Adipose tissue (tissue), 3 donors: ENCODE data around the gene CD6. TPM values are rescaled to one million over a fixed set of nuclear protein-coding genes. Genes with fewer than 3 reads are reported as not detected.

Experiments used
- H3K27ac ChIP-seq: one replicate; pipeline ENCODE4 v1.5.1; 2013; ENCODE audit warnings: low read depth, low read length
- WGBS, 3 donors: extraction: QIAGEN DNeasy Blood & Tissue Kit; methylation state at CpG; one replicate each; pipeline ENCODE4 v1.1.7; 2013; 5-methylcytosine and 5-hydroxymethylcytosine counted together
- polyA plus RNA-seq, 3 donors: library from polyadenylated mRNA; stranded (reverse); fragments of 200-250 nt; gene quantifications; one replicate each; pipeline ENCODE4 v1.2.3, GENCODE V29; 2013
- donor health status: healthy with polysubstance abuse.
- donor health status: Bipolar disorder and iron deficiency.
- donor health status: healthy.

The CD6 gene
- polyA plus RNA-seq, 3 donors = 0.45 to 1.7 (median 0.82) TPM

DNA sequence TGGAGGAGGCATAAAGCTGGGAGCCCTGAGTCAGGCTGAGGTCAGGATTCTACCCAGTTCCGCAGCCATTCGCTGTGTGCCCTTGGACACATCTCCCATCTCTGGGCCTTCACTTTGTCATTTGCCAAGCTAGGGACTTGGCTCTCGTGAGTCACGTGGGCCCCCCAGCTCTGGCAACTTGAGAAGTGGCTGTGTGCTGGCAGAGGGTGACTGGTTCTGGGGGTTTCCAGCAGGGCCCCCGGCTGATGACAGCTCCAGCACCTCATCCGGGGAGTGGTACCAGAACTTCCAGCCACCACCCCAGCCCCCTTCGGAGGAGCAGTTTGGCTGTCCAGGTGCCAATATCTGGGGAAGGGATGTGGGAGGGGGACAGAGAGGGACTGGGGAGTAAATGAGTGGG lies 46.6 kb downstream of the CD6 start:
- WGBS, 3 donors = 74 to 86% (median 81%) methylated on average over 7 of the region's 7 CpGs
- no peak overlapping the region for H3K27ac ChIP-seq

DNA sequence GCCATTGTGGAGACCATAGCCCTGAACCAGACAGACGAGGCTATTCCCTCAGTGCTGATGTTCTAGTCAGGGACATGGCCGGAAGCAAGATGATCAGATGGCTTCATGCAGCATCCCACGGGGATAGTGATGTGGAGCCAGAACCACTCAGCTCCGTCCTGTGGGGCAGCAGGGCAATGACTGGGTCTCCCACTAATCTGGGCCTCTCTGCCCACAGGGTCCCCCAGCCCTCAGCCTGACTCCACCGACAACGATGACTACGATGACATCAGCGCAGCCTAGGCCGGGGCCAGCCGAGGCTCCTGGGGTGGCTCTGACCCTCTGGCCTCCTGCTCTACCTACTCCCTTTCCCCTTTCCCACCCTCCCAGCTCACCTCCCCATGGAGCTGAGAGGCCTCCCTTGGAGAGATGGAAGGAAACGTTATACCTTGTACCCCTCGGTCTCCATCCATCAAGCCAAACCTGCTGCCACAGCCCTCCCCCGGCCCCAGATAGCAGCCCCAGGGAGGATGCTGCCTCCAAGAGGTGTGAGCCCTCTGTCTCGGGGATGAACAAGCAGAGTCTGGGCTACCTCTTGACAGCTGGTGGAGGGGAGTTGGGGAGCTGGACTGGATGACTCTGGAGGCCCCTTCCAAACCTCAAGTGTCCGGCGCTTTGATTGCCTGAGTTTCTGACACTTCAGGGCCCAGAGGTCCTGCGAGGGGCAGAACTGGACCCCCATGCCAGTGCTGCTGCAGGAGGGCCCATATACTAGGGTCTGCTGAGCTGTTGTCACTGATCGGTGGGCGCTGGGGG lies 47.8 kb downstream of the CD6 start:
- H3K27ac ChIP-seq = no peak overlapping the region
- 87 to 90% (median 89%) methylated on average over 19 of the region's 19 CpGs for WGBS, 3 donors

DNA sequence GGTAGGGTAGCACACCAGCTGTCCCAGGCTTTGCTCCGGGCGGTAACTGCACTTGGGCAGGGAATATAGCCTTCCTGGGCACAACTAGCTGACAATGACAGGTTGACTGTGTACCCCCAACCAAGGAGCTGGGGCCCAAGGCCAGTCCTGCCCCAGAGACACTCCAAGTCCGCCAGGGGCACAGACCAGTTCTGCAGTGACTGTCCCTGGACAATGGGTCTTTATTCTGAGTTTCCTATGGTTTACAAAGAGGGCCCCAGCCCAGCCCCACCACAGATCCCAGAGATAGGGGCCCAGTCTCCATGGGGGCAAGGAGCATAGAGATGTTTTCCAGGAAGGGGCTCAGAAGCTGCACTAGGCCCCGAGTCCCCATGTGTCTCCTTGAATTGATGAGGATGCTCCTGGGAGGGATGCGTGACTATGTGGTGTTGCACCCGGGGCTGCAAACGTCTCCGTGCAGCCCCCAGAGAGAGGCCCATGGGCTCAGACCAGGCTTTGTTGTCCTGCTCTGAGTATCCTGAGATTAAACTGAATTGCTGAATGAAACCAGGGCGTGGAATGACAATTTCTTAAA lies 48.4 kb downstream of the CD6 start:
- H3K27ac ChIP-seq = no peak overlapping the region
- WGBS, 3 donors = 89 to 97% (median 93%) methylated on average over 9 of the region's 9 CpGs

DNA sequence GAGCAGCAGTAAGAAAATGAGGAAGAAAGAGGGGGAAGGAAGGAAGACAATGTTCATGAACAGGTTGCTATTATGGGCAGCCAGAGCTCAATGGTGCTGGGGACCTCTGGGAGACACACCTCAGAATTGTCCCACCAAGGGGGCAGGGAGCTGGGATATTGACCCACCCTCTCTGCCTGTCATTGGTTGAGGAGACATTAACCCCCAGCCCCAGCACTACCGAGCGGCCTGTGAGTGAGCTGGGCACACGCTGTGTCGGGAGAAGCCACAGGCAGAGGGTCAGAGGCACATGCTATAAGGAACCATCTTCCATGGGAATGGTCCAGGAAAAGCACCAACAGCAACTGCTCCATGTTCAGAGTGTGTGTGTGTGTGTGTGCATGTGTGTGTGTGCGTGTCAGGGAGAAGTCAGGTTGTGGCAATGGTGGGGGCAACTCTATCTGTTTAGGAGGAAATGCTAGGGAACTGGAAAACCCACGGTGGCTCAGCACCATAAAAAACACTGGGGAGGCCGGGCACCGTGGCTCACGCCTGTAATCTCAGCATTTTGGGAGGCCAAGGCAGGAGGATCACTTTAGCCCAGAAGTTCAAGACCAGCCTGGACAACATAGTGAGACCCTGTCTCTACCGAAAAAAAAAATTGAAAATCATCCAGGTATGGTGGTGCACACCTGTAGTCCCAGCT lies 49.2 kb downstream of the CD6 start:
- 89 to 96% (median 91%) methylated on average over 10 of the region's 10 CpGs for WGBS, 3 donors
- H3K27ac ChIP-seq = no peak overlapping the region

DNA sequence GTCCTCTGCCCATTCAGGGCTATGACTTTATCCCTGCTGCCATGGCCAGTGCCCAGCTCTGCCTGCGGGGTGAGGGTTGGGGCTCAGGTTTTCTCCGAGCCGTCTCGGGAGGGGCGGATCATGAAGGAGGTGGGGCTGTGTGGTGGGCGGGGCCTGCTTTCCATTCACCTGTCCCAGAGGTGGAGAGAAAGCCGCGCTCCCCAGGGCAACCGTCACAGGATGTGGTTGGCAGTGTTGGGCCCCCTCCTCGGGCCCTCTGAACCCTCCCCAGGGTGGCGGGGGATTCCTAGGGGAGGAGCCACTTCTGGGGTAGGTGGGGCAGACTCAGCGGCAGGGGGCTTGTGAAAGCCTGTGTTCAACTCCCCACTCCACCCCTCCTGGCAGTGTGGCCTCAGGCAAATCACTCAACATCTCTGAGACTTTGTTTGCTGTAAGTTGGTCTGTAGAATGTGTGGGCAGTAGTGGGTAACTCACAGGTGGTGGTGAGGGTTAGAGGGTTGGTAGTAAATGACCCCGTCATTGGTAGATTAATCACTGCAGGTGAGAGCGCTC lies 50.3 kb downstream of the CD6 start:
- no peak overlapping the region for H3K27ac ChIP-seq
- WGBS, 3 donors = 16 to 25% (median 17%) methylated on average over 14 of the region's 14 CpGs

DNA sequence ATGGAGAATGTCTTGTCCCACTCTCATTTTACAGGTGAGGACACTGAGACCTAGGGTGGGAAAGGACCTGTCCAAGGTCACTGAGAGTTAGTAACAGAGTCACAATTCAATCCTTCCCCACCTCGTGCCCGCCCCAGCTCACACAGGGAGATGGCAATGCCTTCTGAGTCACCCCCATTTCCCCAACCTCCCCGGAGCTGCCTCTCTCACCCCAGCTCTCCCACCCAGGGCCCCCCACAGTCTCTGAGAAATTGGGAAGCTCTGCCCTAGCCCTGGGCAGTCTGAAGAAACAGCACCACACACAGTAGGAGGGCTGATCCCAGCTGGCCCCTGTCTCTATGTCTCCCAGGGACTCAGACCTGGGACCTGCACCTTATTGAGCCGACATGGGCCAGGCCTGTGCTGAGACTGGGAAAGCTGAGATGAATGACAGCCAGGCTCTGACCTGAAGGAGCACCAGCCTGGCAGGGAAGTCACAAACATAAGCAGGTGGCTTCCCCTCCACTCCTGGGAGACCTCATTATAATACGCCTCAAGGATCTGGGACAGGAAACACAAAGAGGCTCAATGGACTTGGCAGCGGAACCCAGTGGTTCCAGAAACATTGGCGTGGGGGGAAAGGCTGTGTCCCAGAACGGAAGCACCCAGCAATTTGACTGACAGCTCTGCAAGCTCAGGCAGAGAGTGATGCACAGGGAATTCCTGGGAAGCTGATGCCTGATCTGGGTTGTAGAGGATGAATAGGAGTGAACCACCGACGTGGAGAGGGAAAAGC lies 51.0 kb downstream of the CD6 start:
- H3K27ac ChIP-seq = no peak overlapping the region
- 44 to 68% (median 49%) methylated on average over 10 of the region's 10 CpGs for WGBS, 3 donors

DNA sequence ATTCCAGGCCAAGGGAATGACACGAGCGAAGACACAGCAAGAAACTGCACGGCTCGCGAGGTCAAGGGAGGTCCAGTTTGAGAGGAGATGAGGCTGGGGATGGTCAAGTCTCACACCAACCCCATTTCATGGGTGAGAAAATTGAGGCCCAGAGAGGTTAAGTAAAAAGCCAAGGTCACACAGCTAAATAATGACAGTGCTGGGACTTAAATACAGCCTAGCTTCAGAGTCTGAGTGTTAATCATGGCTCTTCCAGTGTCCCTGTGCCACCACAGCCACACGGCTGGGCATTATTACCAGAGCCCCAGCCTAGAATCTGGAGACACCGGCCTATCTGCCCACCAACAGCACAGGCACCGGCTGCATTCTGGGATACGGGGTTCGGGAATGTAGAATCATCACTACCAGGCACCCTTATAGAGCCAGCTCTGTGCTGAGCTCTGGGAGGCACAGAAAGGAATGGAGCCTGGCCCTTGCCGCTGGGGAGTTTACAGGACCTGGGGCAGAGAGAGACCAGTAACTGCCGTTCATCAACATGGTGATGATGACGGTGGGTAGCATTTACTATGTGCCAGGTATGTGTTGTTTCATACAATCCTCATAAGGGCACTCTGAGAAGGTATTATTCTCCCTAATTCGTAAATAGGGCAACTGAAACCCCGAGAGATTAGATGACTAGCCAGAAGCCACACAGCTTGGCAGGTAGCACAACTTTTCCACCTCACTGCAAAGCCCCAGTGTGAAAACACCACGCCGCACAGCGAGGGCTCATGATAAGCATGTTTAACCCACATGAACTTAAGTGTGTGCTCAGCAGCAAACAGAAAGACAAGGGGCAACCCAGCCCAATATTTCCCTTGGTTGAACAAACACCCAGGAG lies 51.8 kb downstream of the CD6 start:
- no peak overlapping the region for H3K27ac ChIP-seq
- 60 to 76% (median 75%) methylated on average over 18 of the region's 18 CpGs for WGBS, 3 donors

DNA sequence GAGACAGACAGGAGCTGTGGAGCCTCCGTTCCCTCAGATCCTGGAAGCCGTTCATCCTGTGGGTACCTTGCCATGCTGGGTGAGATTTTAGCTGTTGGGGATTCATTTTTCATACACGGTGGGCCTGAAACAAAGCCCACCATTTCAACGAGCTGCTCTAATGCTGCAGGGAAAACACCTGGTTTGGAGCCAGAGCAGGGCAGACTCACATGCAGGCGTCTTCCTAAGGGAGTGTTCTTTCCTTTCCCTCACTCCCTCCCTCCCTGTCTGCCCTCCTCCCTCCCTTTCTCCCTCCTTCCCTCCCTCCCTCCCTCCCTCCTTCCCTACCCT lies 52.5 kb downstream of the CD6 start:
- 23 to 52% (median 40%) methylated on average over 5 of the region's 5 CpGs for WGBS, 3 donors
- H3K27ac ChIP-seq = no peak overlapping the region

DNA sequence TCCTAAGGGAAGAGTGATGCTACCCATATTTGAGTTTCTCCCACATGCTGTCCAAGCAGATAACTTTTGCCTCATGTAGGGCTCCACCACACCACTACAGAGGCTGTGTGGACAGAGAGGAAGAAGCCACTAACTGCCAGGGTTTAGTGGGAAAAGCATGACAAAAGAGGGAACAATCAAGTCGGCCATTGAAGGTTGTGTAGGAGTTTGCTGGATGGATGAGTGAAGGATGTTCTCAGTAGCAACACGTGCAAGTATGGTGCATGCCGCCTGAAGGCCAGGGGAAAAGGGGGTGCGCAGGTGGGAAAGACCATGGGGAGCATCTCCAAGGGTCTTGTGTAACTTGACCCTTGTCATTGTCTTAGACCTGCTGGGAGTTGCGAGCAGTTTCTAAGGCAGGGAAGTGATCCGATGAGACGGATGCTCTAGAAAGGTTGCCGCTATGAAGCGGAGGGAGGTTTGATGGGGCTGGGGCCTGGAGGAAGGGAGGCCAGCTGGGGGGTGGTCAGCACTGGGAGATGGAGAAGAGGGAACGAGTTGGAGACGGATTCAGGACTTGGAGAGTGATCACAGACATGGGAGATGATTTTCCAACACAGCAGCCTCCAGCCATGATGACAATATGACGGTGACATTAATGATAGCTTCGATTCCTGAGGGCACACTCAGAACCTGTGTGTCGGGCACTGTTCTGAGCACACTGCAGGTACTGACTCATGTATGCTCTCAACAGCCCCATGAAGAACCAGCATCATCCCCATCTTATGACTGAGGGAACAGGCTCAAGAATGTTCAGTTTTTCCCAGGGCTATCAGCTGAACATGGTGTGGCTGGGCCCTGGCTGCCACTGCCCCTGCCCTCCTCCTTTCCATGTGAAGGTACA lies 53.7 kb downstream of the CD6 start:
- WGBS, 3 donors = 82 to 93% (median 87%) methylated on average over 14 of the region's 14 CpGs
- H3K27ac ChIP-seq = no peak overlapping the region

DNA sequence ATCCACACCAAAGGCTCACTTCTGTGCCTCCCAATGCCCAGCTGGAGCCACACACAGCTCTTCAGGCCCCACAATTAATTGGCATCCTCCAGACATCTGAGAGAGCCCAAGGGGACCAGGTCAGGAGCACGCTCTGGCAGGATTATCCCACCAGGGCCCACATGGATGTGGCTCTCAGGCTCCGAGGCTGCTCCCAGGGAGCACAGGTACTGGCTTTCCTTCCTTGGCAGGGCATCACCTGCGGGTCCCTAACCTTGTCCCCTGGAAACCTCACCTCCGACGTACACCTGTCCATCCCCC lies 54.3 kb downstream of the CD6 start:
- H3K27ac ChIP-seq = no peak overlapping the region
- WGBS, 3 donors = 65 to 69% (median 68%) methylated on average over 5 of the region's 5 CpGs

DNA sequence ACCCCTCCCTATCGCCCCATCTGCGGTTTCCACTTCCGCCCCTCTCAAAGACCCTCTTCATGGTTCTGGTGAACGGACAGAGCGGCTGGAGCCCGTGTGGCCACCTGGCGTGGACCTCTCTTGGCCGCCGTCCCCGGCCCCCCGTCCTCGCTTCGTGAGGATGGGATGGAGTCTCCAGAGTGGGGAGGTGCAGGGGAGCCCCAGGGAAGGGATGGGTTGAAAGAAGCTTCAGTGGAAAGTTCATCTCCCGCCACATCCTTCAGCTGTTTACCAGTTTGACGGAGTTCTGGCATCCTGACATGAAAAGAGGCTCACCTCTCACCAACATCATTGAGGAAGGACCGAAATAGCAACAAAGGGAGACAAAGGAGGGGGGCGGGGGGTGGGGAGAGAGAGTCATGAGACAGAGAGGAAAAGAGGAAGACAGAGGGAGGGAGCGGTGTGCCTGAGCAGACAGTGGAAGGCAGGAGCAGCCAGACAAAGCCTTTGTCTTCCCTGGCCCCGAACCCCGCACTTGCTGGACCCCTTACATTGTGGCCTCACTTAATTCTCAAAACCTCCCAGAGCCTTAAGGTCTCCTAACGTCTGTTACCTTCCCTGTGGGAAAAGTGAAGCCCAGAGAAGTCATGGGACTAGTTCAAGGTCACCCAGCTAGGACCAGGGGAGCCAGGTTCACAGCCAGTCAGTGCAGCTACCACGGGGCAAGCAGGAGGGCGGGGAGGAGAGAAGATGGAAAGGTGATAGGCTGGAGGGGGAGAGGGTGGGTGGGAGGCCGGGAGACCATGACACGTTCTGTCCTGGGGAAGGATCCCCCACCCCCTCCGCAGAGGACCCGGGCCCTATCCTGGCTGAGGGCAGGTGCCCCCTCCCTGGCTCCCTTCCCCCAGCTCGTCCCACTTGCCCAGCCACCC lies 54.9 kb downstream of the CD6 start:
- WGBS, 3 donors = 52 to 60% (median 58%) methylated on average over 24 to 28 of the region's 28 CpGs
- no peak overlapping the region for H3K27ac ChIP-seq

DNA sequence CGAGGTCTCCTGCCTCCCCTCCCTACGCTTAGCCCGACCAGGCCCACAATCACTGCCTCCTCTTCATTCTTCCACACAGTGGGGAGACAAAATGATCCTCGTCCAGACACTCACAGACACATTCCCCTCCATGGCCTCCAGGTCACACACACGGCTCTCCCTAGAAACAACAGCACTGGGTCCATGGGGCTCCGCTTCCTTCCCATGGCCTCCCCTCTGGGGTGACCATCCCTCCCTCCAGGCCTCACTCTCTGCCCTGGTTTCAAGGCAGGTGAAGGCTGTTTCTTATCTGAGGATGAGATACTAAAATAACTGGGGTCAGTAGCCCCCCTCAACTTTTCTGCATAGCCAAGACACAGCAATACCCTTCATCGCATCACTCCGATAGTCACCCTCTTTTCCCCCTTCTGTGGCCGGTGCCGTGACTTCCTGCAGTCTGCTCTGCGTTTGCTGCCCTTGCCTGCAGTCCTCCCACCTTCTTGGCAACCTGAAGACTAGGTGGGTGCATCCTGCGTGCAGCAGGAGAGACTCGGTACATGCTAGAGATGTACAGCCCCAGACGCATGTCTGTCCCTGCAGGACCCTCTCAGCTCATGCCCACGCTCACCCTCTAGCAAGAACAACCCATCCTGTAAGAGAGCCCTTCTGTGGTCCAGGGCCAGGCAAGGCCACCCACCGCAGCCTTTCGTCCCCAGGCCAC lies 55.8 kb downstream of the CD6 start:
- H3K27ac ChIP-seq = no peak overlapping the region

DNA sequence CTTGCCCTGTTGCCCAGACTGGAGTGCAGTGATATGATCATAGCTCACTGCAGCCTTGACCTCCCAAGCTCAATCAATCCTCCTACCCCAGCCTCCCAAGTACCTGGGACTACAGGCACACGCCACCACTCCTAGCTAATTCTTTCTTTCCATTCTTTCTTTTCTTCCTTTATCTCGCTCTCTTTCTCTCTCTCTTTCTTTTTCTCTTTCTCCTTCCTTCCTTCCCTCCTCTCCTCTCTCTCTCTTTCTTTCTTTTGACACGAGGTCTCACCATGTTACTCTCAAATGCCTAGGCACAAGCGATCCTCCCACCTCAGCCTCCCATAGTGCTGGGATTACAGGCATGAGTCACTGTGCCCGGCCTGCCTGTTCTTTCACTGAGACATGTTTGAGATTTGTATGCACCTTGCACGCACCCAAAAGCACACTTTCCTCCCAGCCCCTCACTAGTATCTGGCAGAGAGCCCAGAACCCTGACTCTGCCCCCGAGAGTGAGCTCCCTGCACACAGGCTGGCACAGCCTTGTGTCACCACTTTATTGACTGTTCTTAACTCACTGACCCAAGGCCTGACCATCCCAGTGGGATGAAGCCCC lies 56.8 kb downstream of the CD6 start:
- H3K27ac ChIP-seq = no peak overlapping the region
- 61 to 70% (median 62%) methylated on average over 7 of the region's 7 CpGs for WGBS, 3 donors

More for the DNA sequence above, 55.8 kb downstream of the CD6 start:
- WGBS, 3 donors = 74 to 81% (median 78%) methylated on average over 17 of the region's 17 CpGs

DNA sequence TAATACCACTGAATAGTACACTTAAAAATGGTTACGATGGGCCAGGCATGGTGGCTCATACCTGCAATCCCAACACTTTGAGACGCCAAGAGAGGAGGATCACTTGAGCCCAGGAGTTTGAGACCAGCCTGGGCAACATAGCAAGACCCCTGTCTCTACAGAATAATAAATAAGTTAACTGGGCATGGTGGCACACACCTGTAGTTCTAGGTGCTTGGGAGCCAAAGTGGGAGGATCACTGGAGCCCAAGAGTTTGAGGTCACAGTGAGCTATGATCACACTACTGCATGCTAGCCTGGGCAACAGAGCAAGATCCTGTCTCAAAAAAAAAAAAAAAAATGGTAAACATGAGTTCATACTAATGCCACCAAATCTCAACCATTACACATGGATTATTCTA lies 61.3 kb downstream of the CD6 start:
- 91 to 100% (median 100%) methylated on average over 2 of the region's 2 CpGs for WGBS, 3 donors
- no peak overlapping the region for H3K27ac ChIP-seq

DNA sequence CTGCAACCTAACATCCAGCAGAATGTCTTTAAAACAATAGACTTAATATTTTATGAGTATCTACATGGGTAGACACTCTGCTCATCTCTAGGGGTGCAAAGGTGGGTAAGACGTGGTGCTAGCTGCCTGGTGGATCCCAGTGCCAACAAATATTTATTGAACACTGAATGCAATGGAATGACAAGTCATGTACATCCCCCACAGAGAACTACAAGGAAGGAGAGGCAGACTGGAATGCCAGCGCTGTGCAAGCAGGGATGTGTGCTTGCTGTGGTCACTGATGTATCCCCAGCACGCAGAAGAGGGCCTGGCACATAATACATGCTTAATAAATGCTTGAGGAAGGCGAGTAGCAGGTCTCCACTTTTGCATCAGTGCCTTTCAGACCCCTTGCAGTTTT lies 61.9 kb downstream of the CD6 start:
- no peak overlapping the region for H3K27ac ChIP-seq
- WGBS, 3 donors = 92 to 95% (median 93%) methylated on average over 4 of the region's 4 CpGs
